Measurements from ENCODE around the gene GIMD1.

GRCh38 chr4:106384878-106385277 is 16.3 kb upstream of the GIMD1 start:
- TF ChIP-seq CTCF (IDR thresholded peaks at IDR 0.05; ENCODE audit: low read depth, low read length, poor library complexity, severe bottlenecking) (no peak), EZH2phosphoT487 (IDR thresholded peaks at IDR 0.05; ENCODE audit: borderline replicate concordance, low read length) (no peak)
